K562 (cell line): ENCODE results near the gene SIGLEC6. TPM values are rescaled to one million over a fixed set of nuclear protein-coding genes. Genes with fewer than 3 reads are reported as not detected.

Experiments used
- ARID2 ChIP-seq: fragments of 450-650 bp; IDR thresholded peaks from 2 replicates; pipeline ENCODE4 v1.6.1; 2017; ENCODE audit warnings: antibody characterized with exemption, mild to moderate bottlenecking
- BRCA1 ChIP-seq, 2 experiments: fragments of 450-650 bp in 1 of 2; sonication (generic) in 1 of 2; formaldehyde crosslinking in 1 of 2; IDR thresholded peaks; 2 replicates each; pipeline versions ENCODE4 v1.5.0 to v1.6.1; 2017 to 2020; ENCODE audit warnings: mild to moderate bottlenecking in 1 of 2, missing genetic modification reagents in 1 of 2
- CC2D1A ChIP-seq: fragments of 450-650 bp; IDR thresholded peaks from 2 replicates; pipeline ENCODE4 v1.6.1; 2017; ENCODE audit warnings: mild to moderate bottlenecking
- DPF2 ChIP-seq: fragments of 450-650 bp; IDR thresholded peaks from 2 replicates; pipeline ENCODE4 v1.6.1; 2016
- HEY1 ChIP-seq: fragments of 250-450 bp; sonication (Bioruptor Pico); IDR thresholded peaks from 2 replicates; pipeline ENCODE4 v1.5.0; 2020; ENCODE audit warnings: mild to moderate bottlenecking, moderate library complexity, borderline replicate concordance
- HNRNPK ChIP-seq: fragments of 200-400 bp; formaldehyde crosslinking; IDR thresholded peaks from one replicate; pipeline ENCODE4 v1.6.1; 2018; ENCODE audit warnings: mild to moderate bottlenecking, low read depth, low read length; ENCODE audit not compliant: poor library complexity, severe bottlenecking
- KAT2B ChIP-seq: IDR thresholded peaks from one replicate; pipeline ENCODE4 v1.6.1; 2012; ENCODE audit warnings: low read depth, mild to moderate bottlenecking, control low read depth, inconsistent platforms, low read length, moderate library complexity
- MCM3 ChIP-seq: fragments of 450-650 bp; IDR thresholded peaks from 2 replicates; pipeline ENCODE4 v1.6.1; 2016
- MCM5 ChIP-seq: fragments of 450-650 bp; IDR thresholded peaks from 2 replicates; pipeline ENCODE4 v1.6.1; 2016; ENCODE audit warnings: low read depth
- MED1 ChIP-seq: sonication (generic); formaldehyde crosslinking; IDR thresholded peaks from 2 replicates; pipeline ENCODE4 v1.8.1; 2023; ENCODE audit warnings: missing genetic modification reagents, borderline replicate concordance
- NR1H2 ChIP-seq: sonication (generic); formaldehyde crosslinking; IDR thresholded peaks from 2 replicates; pipeline ENCODE4 v1.4.0; 2020; ENCODE audit warnings: mild to moderate bottlenecking, missing genetic modification reagents
- NR2C2 ChIP-seq, 2 experiments: fragments of 200-800 bp in 1 of 2; sonication (Bioruptor generic) in 1 of 2; sonication (generic) in 1 of 2; formaldehyde crosslinking in 1 of 2; IDR thresholded peaks; 2 replicates each; pipeline versions ENCODE4 v1.6.1 to v1.8.0; 2016 to 2022; ENCODE audit warnings: mild to moderate bottlenecking in 1 of 2, missing compliant biosample characterization in 1 of 2, missing genetic modification characterization in 1 of 2, missing genetic modification reagents in 1 of 2
- PYGO2 ChIP-seq: fragments of 450-650 bp; IDR thresholded peaks from 2 replicates; pipeline ENCODE4 v1.6.1; 2016; ENCODE audit warnings: mild to moderate bottlenecking, missing genetic modification characterization, moderate library complexity, missing compliant biosample characterization
- SAFB2 ChIP-seq: fragments of 200-400 bp; formaldehyde crosslinking; IDR thresholded peaks from 2 replicates; pipeline ENCODE4 v1.6.1; 2018; ENCODE audit warnings: borderline replicate concordance, low read length, low read depth, moderate library complexity; ENCODE audit not compliant: severe bottlenecking
- SMARCA4 ChIP-seq: fragments of 450-650 bp; IDR thresholded peaks from 2 replicates; pipeline ENCODE4 v1.6.1; 2016
- SRSF3 ChIP-seq: fragments of 200-400 bp; formaldehyde crosslinking; IDR thresholded peaks from 2 replicates; pipeline ENCODE4 v1.6.1; 2016; ENCODE audit warnings: mild to moderate bottlenecking, low read length, moderate library complexity; ENCODE audit not compliant: insufficient read depth
- SRSF9 ChIP-seq: fragments of 200-400 bp; formaldehyde crosslinking; IDR thresholded peaks from 2 replicates; pipeline ENCODE4 v1.6.1; 2017; ENCODE audit warnings: low read depth, low read length, borderline replicate concordance
- YBX1 ChIP-seq: fragments of 450-650 bp; IDR thresholded peaks from 2 replicates; pipeline ENCODE4 v1.7.1; 2016; ENCODE audit warnings: mild to moderate bottlenecking
- ZNF121 ChIP-seq: sonication (generic); formaldehyde crosslinking; conservative IDR thresholded peaks from 2 replicates; pipeline ENCODE4 v1.8.0; 2022; ENCODE audit warnings: missing genetic modification reagents
- ZNF253 ChIP-seq: fragments of 250-450 bp; sonication (Bioruptor Pico); conservative IDR thresholded peaks from 2 replicates; pipeline ENCODE4 v1.6.1; 2021; ENCODE audit warnings: mild to moderate bottlenecking
- ZNF3 ChIP-seq: fragments of 250-450 bp; sonication (Bioruptor Pico); IDR thresholded peaks from 2 replicates; pipeline ENCODE4 v1.5.0; 2021; ENCODE audit warnings: mild to moderate bottlenecking, moderate library complexity
- polyA plus RNA-seq, 8 experiments: library from polyadenylated mRNA; depleted of rRNA in 4 of 8; stranded (reverse) in 5 of 8; unstranded in 3 of 8; fragments of >200 nt; fragmentation: Nextera tagmentation in 2 of 8; fragmentation: Illumina TruSeq in 1 of 8; extraction: Ambion mirVana in 2 of 8; extraction: Trizol in 1 of 8; gene quantifications; 2 replicates each; pipeline versions ENCODE4 v1.2.1 to v1.2.3, GENCODE V29; 2011 to 2014; ENCODE audit warnings: inconsistent platforms in 1 of 8, missing spikeins in 1 of 8
- total RNA-seq, 7 experiments: library from RNA; depleted of rRNA in 6 of 7; stranded (reverse); fragments of >200 nt in 6 of 7; fragmentation: Illumina TruSeq in 2 of 7; extraction: Trizol in 2 of 7; gene quantifications; 2 replicates each; pipeline versions ENCODE4 v1.2.1 to v1.2.3, GENCODE V29; 2011 to 2021; ENCODE audit warnings: low replicate concordance in 1 of 7
- TF ChIP-seq, protein P1 (sequence below), 2 experiments: IDR thresholded peaks; 2 replicates each; pipeline ENCODE4 v1.6.1; 2012; ENCODE audit warnings: improper control_type of control experiment in 2 of 2, low read depth in 2 of 2, low read length in 2 of 2, borderline replicate concordance in 1 of 2
- TF ChIP-seq, protein P2 (sequence below): sonication (generic); formaldehyde crosslinking; IDR thresholded peaks from 2 replicates; pipeline ENCODE4 v1.8.0; 2022; ENCODE audit warnings: mild to moderate bottlenecking, missing genetic modification reagents
- TF ChIP-seq, protein P3 (sequence below): sonication (generic); formaldehyde crosslinking; IDR thresholded peaks from 2 replicates; pipeline ENCODE4 v1.8.0; 2022; ENCODE audit warnings: mild to moderate bottlenecking, low read depth, missing genetic modification reagents

Gene SIGLEC6
- total and polyA plus RNA-seq, 9 of the 15 experiments (the other 6 are each of a cell fraction or from before 2014, with no cell fraction given), result 0.03 to 17.5 (median 0.71) TPM

DNA sequence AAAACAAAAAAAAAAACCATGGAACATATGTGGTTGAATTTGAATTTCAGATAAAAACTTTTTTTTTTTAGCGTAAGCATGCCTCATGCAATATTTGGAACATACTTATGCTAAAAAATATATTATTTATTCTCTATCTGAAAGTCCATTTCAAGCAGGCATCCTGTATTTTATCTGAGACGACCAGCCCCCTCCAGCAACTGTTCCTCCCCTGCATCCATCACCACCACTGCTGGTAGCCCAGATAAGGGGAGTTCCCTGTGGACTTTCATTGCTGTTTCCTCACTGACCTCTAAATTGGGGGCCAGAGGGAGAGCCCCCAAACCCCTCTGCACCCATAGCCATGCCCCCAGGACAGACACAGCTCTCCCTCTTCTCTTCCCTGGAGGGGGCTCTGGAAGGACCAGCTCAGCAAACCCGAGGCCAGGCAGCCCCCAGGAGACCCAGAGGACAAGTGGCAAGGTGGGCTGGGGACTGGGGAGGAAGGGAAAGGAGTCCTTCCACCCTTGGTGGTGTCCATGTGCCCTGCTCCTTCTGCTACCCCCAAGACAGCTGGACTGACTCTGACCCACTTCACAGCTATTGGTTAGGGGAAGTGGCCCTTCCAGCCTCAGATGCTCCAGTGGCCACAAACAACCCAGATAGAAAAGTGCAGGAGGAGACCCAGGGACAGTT lies 23.3 kb downstream of the SIGLEC6 start (continued):
- TF ChIP-seq SAFB2, result no peak
- TF ChIP-seq NR2C2 (CRISPR knock-in tag; IDR thresholded peaks at IDR 0.05), result no peak
- peak; percentile 80 for TF ChIP-seq NR2C2 (tag; IDR thresholded peaks at IDR 0.05)
- TF ChIP-seq MCM3, result no peak
- TF ChIP-seq DPF2, result peak; percentile 98
- no peak for TF ChIP-seq ZNF121
- TF ChIP-seq ZNF253 (CRISPR knock-in tag), result no peak
- TF ChIP-seq CC2D1A, result peak; percentile 92; the same call in 1 of the 2 replicates
- TF ChIP-seq, protein P1, sequence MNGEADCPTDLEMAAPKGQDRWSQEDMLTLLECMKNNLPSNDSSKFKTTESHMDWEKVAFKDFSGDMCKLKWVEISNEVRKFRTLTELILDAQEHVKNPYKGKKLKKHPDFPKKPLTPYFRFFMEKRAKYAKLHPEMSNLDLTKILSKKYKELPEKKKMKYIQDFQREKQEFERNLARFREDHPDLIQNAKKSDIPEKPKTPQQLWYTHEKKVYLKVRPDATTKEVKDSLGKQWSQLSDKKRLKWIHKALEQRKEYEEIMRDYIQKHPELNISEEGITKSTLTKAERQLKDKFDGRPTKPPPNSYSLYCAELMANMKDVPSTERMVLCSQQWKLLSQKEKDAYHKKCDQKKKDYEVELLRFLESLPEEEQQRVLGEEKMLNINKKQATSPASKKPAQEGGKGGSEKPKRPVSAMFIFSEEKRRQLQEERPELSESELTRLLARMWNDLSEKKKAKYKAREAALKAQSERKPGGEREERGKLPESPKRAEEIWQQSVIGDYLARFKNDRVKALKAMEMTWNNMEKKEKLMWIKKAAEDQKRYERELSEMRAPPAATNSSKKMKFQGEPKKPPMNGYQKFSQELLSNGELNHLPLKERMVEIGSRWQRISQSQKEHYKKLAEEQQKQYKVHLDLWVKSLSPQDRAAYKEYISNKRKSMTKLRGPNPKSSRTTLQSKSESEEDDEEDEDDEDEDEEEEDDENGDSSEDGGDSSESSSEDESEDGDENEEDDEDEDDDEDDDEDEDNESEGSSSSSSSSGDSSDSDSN (IDR thresholded peaks at IDR 0.05; ENCODE audit: borderline replicate concordance in 1 of 2, low read depth in 2 of 2, low read length in 2 of 2), result no peak
- TF ChIP-seq MCM5, result no peak
- no peak for TF ChIP-seq BRCA1 (IDR thresholded peaks at IDR 0.05)
- TF ChIP-seq BRCA1 (CRISPR knock-in tag; IDR thresholded peaks at IDR 0.05), result no peak
- no peak for TF ChIP-seq ARID2
- TF ChIP-seq SRSF3, result no peak
- TF ChIP-seq, protein P2, sequence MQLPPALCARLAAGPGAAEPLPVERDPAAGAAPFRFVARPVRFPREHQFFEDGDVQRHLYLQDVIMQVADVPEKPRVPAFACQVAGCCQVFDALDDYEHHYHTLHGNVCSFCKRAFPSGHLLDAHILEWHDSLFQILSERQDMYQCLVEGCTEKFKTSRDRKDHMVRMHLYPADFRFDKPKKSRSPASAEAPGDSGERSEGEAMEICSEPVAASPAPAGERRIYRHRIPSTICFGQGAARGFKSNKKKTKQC (CRISPR knock-in tag), result no peak
- no peak for TF ChIP-seq NR1H2 (CRISPR knock-in tag)
- no peak for TF ChIP-seq HEY1 (CRISPR knock-in tag)
- no peak for TF ChIP-seq HNRNPK
- peak; percentile 98 for TF ChIP-seq SMARCA4
- no peak for TF ChIP-seq YBX1
- no peak for TF ChIP-seq MED1 (CRISPR knock-in tag)
- TF ChIP-seq SRSF9, result no peak
- TF ChIP-seq KAT2B, result no peak
- TF ChIP-seq PYGO2 (tag), result no peak
- no peak for TF ChIP-seq ZNF3 (CRISPR knock-in tag)
- TF ChIP-seq, protein P3, sequence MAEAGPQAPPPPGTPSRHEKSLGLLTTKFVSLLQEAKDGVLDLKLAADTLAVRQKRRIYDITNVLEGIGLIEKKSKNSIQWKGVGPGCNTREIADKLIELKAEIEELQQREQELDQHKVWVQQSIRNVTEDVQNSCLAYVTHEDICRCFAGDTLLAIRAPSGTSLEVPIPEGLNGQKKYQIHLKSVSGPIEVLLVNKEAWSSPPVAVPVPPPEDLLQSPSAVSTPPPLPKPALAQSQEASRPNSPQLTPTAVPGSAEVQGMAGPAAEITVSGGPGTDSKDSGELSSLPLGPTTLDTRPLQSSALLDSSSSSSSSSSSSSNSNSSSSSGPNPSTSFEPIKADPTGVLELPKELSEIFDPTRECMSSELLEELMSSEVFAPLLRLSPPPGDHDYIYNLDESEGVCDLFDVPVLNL (CRISPR knock-in tag), result no peak
